Measurements from ENCODE around the gene SGTA. TPM values are rescaled to one million over a fixed set of nuclear protein-coding genes. Genes with fewer than 3 reads are reported as not detected.

SGTA gene
- total RNA-seq, 1 donor from 2014 or later = 25.6 TPM

DNA sequence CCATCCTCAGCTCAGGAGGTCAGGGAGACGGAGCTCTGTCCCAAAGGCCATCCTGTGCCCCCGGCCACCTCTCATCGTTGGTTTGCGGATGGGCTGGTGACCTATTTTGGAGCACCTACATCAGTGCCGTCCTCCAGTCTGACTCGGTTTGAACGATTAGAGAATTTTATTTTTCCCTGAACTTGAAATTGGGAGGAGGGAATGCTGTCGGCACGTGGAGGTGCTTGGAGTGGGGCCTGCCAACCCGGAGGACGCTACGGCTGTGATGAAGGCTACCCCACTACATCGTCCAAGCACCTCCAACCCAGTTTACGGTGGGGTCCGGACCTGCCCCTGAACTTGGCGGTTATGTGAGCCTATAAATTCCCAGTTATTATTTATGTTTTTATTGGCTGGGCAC is 33.6 kb upstream of the SGTA start:
- no peak overlapping the region for H3K27ac ChIP-seq (ENCODE audit: low read depth, low read length)
- no peaks in the 10 kb centered on the region for H3K9me3 ChIP-seq (ENCODE audit: control insufficient read depth in 3 of 3, low read length in 3 of 3)
- no peak overlapping the region for H3K4me3 ChIP-seq (ENCODE audit: low read length in 3 of 3)
- no peaks in the 10 kb centered on the region for H3K27me3 ChIP-seq (ENCODE audit: control insufficient read depth in 3 of 3, insufficient read depth in 3 of 3, low read length in 3 of 3)
- peaks cover 0 to 4% (median 0%) of the 10 kb centered on the region in 3 donors for H3K36me3 ChIP-seq (ENCODE audit: control insufficient read depth in 3 of 3, insufficient read depth in 3 of 3, low read length in 3 of 3)
- H3K9ac ChIP-seq (ENCODE audit: low read depth in 1 of 3, low read length in 3 of 3) = no peak overlapping the region
- H3K4me1 ChIP-seq (ENCODE audit: control insufficient read depth in 3 of 3, insufficient read depth in 3 of 3, low read length in 3 of 3) = peaks cover 8 to 15% (median 11%) of the 10 kb centered on the region in 3 donors

- peaks cover 0 to 6% (median 4%) of the 10 kb centered on the region in 3 donors for H3K36me3 ChIP-seq (ENCODE audit: control insufficient read depth in 3 of 3, insufficient read depth in 3 of 3, low read length in 3 of 3)
- peaks cover 8 to 15% (median 11%) of the 10 kb centered on the region in 3 donors for H3K4me1 ChIP-seq (ENCODE audit: control insufficient read depth in 3 of 3, insufficient read depth in 3 of 3, low read length in 3 of 3)
- no peak overlapping the region for H3K9ac ChIP-seq (ENCODE audit: low read depth in 1 of 3, low read length in 3 of 3)
- H3K27me3 ChIP-seq (ENCODE audit: control insufficient read depth in 3 of 3, insufficient read depth in 3 of 3, low read length in 3 of 3) = no peaks in the 10 kb centered on the region
- no peak overlapping the region for H3K27ac ChIP-seq (ENCODE audit: low read depth, low read length)
- no peak overlapping the region for H3K4me3 ChIP-seq (ENCODE audit: low read length in 3 of 3)
- no peaks in the 10 kb centered on the region for H3K9me3 ChIP-seq (ENCODE audit: control insufficient read depth in 3 of 3, low read length in 3 of 3)
These were observed 32.9 kb upstream of the SGTA start for GRCh38 chr19:2815923-2816322.

DNA sequence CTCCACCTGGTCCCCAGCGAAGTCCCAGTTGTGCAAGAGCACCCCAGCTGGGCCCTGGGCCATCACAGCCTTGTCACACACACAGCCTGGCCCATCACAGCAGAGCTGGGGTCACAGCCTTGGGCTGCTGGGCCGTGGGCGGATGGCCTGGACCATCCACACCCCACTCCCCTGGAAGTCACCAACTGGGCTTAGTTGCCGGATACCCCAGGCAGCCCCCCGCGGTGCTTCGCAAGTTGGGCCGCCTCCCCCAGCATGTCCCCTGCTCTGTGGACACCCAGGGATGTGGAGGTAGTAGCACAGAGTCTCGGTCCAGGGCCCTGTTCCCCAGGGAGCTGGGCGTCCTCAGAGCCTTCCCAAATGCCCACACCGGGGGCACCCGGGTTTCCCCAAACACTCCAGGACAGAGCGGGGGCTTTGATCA is 32.1 kb upstream of the SGTA start:
- Histone ChIP-seq H3K9ac (ENCODE audit: low read depth in 1 of 3, low read length in 3 of 3) (no peak overlapping the region), H3K4me1 (ENCODE audit: control insufficient read depth in 3 of 3, insufficient read depth in 3 of 3, low read length in 3 of 3) (peaks cover 2 to 12% (median 5%) of the 10 kb centered on the region in 3 donors), H3K9me3 (ENCODE audit: control insufficient read depth in 3 of 3, low read length in 3 of 3) (no peaks in the 10 kb centered on the region), H3K4me3 (ENCODE audit: low read length in 3 of 3) (no peak overlapping the region), H3K27ac (ENCODE audit: low read depth, low read length) (no peak overlapping the region), H3K27me3 (ENCODE audit: control insufficient read depth in 3 of 3, insufficient read depth in 3 of 3, low read length in 3 of 3) (no peaks in the 10 kb centered on the region), H3K36me3 (ENCODE audit: control insufficient read depth in 3 of 3, insufficient read depth in 3 of 3, low read length in 3 of 3) (peaks cover 0 to 9% (median 6%) of the 10 kb centered on the region in 3 donors)

GRCh38 chr19:2814426-2814825 is 31.4 kb upstream of the SGTA start:
- Histone ChIP-seq H3K27me3 (ENCODE audit: control insufficient read depth in 3 of 3, insufficient read depth in 3 of 3, low read length in 3 of 3) (no peaks in the 10 kb centered on the region), H3K9ac (ENCODE audit: low read depth in 1 of 3, low read length in 3 of 3) (no peak overlapping the region), H3K9me3 (ENCODE audit: control insufficient read depth in 3 of 3, low read length in 3 of 3) (no peaks in the 10 kb centered on the region), H3K4me1 (ENCODE audit: control insufficient read depth in 3 of 3, insufficient read depth in 3 of 3, low read length in 3 of 3) (peaks cover 0 to 11% (median 3%) of the 10 kb centered on the region in 3 donors), H3K4me3 (ENCODE audit: low read length in 3 of 3) (no peak overlapping the region), H3K27ac (ENCODE audit: low read depth, low read length) (no peak overlapping the region), H3K36me3 (ENCODE audit: control insufficient read depth in 3 of 3, insufficient read depth in 3 of 3, low read length in 3 of 3) (peaks cover 5 to 13% (median 11%) of the 10 kb centered on the region in 3 donors)

DNA sequence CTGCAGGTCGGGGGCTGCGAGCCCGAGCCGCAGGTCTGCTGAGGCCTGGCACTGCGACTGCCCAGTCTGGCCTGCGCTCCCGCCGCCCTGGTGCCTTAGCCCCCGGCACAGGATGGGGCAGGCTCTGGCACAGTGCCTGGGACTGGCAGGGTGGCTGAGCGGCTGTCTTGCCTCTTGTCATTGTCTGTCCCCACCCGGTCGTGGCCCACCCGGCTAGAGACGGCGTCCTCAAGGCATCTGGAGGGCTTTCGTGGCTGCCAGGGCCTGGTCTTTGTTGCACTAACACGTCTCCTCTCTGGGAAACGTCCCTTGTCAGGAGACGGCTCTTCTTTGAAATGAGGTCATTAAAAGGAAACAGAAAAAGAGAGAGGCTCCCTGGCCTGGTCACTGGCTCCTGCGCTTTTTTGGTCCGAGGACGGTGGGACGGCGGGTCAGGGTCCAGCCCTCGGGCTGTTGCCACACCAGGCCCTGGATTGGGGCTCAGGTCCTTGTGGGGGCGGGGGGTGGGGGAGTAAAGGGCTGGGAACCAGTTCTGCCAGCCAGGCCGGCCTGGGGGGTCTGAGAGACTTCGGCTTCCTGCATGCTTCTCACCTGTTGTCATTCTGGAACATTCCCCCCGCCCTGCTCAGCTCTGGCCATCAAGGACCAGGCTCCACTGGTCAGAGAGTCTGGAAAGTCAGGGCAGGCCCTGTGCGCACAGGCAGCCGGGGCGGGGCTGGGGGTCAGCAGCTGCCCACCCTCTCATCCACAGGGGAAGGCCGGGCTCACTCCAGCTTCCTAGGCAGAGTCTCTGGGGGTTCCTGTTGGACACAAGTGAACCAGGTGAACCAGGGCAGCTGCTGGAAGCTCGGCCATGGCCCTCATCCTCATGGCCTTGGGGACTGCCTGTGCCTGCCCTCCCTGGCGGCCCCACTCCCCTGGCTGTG is 30.4 kb upstream of the SGTA start:
- H3K9ac ChIP-seq (ENCODE audit: low read depth in 1 of 3, low read length in 3 of 3) = no peak overlapping the region
- H3K27ac ChIP-seq (ENCODE audit: low read depth, low read length) = no peak overlapping the region
- no peaks in the 10 kb centered on the region for H3K27me3 ChIP-seq (ENCODE audit: control insufficient read depth in 3 of 3, insufficient read depth in 3 of 3, low read length in 3 of 3)
- H3K4me1 ChIP-seq (ENCODE audit: control insufficient read depth in 3 of 3, insufficient read depth in 3 of 3, low read length in 3 of 3) = peaks cover 0 to 9% (median 3%) of the 10 kb centered on the region in 3 donors
- H3K4me3 ChIP-seq (ENCODE audit: low read length in 3 of 3) = no peak overlapping the region
- no peaks in the 10 kb centered on the region for H3K9me3 ChIP-seq (ENCODE audit: control insufficient read depth in 3 of 3, low read length in 3 of 3)
- H3K36me3 ChIP-seq (ENCODE audit: control insufficient read depth in 3 of 3, insufficient read depth in 3 of 3, low read length in 3 of 3) = peaks cover 14 to 22% (median 19%) of the 10 kb centered on the region in 3 donors

- peak overlapping the region in 1 of 3 donors; percentile 40 for H3K9ac ChIP-seq (ENCODE audit: low read depth in 1 of 3, low read length in 3 of 3)
- no peak overlapping the region for H3K4me3 ChIP-seq (ENCODE audit: low read length in 3 of 3)
- no peaks in the 10 kb centered on the region for H3K9me3 ChIP-seq (ENCODE audit: control insufficient read depth in 3 of 3, low read length in 3 of 3)
- H3K27ac ChIP-seq (ENCODE audit: low read depth, low read length) = no peak overlapping the region
- H3K36me3 ChIP-seq (ENCODE audit: control insufficient read depth in 3 of 3, insufficient read depth in 3 of 3, low read length in 3 of 3) = peaks cover 18 to 27% (median 21%) of the 10 kb centered on the region in 3 donors
- H3K4me1 ChIP-seq (ENCODE audit: control insufficient read depth in 3 of 3, insufficient read depth in 3 of 3, low read length in 3 of 3) = peaks cover 0 to 9% (median 3%) of the 10 kb centered on the region in 3 donors
- no peaks in the 10 kb centered on the region for H3K27me3 ChIP-seq (ENCODE audit: control insufficient read depth in 3 of 3, insufficient read depth in 3 of 3, low read length in 3 of 3)
These were observed 29.6 kb upstream of the SGTA start for GRCh38 chr19:2812414-2813234.

DNA sequence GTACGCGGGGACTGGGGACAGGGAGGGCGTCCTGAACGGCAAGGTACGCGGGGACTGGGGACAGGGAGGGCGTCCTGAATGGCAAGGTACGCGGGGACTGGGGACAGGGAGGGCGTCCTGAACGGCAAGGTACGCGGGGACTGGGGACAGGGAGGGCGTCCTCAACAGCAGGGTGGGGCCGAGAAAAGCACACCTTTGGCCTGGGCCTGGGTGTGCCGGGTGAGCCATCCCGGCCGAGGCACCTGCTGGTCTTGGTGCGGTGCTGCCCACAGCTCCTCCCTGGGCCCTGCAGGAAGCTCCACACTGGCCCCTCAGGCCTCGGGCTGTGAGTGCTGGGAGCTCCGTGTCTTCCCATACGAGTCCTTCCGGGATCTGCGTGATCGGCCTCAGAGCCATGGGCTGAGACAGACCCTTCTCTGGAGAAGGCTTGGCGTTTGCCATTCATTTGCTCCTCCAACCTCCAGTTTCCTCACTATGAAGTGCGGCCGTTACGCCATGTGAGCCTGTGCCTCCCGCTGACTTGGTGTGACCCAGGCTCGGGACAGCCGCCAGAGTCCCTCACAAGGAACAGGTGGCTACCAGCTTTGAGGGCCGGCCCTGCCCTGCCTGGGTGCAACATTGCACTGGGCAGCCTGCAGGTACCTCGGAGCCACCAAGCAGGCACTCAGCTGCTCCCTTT is 28.8 kb upstream of the SGTA start:
- H3K9ac ChIP-seq (ENCODE audit: low read depth in 1 of 3, low read length in 3 of 3) = peak overlapping the region in 1 of 3 donors; percentile 40
- no peaks in the 10 kb centered on the region for H3K27me3 ChIP-seq (ENCODE audit: control insufficient read depth in 3 of 3, insufficient read depth in 3 of 3, low read length in 3 of 3)
- H3K4me3 ChIP-seq (ENCODE audit: low read length in 3 of 3) = no peak overlapping the region
- no peaks in the 10 kb centered on the region for H3K9me3 ChIP-seq (ENCODE audit: control insufficient read depth in 3 of 3, low read length in 3 of 3)
- H3K4me1 ChIP-seq (ENCODE audit: control insufficient read depth in 3 of 3, insufficient read depth in 3 of 3, low read length in 3 of 3) = peaks cover 0 to 9% (median 3%) of the 10 kb centered on the region in 3 donors
- peaks cover 21 to 32% (median 24%) of the 10 kb centered on the region in 3 donors for H3K36me3 ChIP-seq (ENCODE audit: control insufficient read depth in 3 of 3, insufficient read depth in 3 of 3, low read length in 3 of 3)
- no peak overlapping the region for H3K27ac ChIP-seq (ENCODE audit: low read depth, low read length)

GRCh38 chr19:2811221-2811722 is 28.2 kb upstream of the SGTA start:
- H3K27ac ChIP-seq (ENCODE audit: low read depth, low read length) = no peak overlapping the region
- no peaks in the 10 kb centered on the region for H3K9me3 ChIP-seq (ENCODE audit: control insufficient read depth in 3 of 3, low read length in 3 of 3)
- peaks cover 21 to 34% (median 28%) of the 10 kb centered on the region in 3 donors for H3K36me3 ChIP-seq (ENCODE audit: control insufficient read depth in 3 of 3, insufficient read depth in 3 of 3, low read length in 3 of 3)
- no peaks in the 10 kb centered on the region for H3K27me3 ChIP-seq (ENCODE audit: control insufficient read depth in 3 of 3, insufficient read depth in 3 of 3, low read length in 3 of 3)
- no peak overlapping the region for H3K9ac ChIP-seq (ENCODE audit: low read depth in 1 of 3, low read length in 3 of 3)
- peaks cover 0 to 9% (median 3%) of the 10 kb centered on the region in 3 donors for H3K4me1 ChIP-seq (ENCODE audit: control insufficient read depth in 3 of 3, insufficient read depth in 3 of 3, low read length in 3 of 3)
- no peak overlapping the region for H3K4me3 ChIP-seq (ENCODE audit: low read length in 3 of 3)
